GM18499 (cell line): ENCODE measurements around the gene PRDM15.

Experiments used
- ATAC-seq: cut with Tn5 transposase; IDR thresholded peaks from one replicate; pipeline ENCODE4 v1.9.1; 2021; ENCODE audit warnings: moderate number of reproducible peaks; ENCODE audit not compliant: insufficient read depth, unreplicated experiment

The PRDM15 gene

GRCh38 chr21:41865002-41865777 is 14.0 kb downstream of the PRDM15 start:
- ATAC-seq: peak; percentile 52

- ATAC-seq: no peak
Measured at GRCh38 chr21:41864311-41865001, 14.7 kb downstream of the PRDM15 start.

DNA sequence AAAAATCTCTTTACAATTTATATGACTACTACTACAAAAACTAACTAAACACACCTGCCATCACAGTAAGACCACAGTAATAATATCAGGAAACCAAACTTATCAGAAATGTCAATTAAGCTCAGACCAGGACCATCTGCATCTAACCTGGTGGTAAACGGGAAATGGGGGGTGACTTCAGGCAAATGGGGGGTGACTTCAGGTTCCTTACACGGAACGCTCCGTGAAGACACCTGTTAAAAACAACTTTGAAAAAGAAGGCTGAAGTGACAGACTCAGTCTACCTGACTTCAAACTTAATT is 15.8 kb downstream of the PRDM15 start:
- no peak for ATAC-seq

DNA sequence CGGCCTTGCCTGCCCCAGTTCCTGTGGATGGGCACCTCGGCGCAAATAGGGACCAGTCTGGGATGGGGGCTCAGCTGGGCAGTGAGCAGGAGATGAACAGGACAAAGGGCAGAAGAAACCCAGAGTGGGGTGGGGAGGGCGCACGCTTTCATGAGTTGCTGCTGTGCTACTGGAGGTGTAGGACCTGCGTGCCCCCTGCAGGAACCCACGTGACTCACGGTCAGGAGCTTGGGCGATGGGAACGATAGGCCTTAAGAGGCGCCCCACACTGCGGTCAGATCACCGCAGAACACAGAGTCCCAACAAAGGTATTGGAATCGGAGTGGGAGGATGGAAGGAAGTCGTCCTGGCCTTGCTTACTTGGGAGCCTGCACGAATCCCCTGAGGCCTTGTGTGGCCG is 17.2 kb downstream of the PRDM15 start:
- ATAC-seq: no peak

GRCh38 chr21:41861255-41861654 is 17.9 kb downstream of the PRDM15 start:
- no peak for ATAC-seq

GRCh38 chr21:41859297-41859980 is 19.7 kb downstream of the PRDM15 start:
- no peak for ATAC-seq

GRCh38 chr21:41858466-41859296 is 20.5 kb downstream of the PRDM15 start:
- no peak for ATAC-seq

GRCh38 chr21:41857771-41858300 is 21.3 kb downstream of the PRDM15 start:
- ATAC-seq: no peak

DNA sequence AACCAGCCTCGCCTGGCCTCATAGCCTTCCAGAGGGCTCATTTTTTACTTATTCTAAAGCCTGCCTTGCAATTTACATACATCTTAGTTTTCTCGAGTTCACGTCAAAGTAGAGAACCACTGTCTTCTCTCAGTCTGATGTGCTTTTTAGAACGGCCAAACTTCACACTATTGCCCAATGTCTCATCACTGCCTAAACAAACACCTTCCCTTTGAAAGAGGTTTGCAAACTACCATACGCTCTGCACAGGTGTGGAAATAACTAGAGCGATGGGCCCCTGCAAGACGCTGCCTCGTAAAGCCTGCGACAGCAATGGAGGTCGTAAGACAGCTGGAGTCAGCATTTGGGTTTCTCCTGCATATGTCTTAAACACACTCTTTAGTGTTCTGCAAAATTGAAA is 22.6 kb downstream of the PRDM15 start:
- no peak for ATAC-seq

DNA sequence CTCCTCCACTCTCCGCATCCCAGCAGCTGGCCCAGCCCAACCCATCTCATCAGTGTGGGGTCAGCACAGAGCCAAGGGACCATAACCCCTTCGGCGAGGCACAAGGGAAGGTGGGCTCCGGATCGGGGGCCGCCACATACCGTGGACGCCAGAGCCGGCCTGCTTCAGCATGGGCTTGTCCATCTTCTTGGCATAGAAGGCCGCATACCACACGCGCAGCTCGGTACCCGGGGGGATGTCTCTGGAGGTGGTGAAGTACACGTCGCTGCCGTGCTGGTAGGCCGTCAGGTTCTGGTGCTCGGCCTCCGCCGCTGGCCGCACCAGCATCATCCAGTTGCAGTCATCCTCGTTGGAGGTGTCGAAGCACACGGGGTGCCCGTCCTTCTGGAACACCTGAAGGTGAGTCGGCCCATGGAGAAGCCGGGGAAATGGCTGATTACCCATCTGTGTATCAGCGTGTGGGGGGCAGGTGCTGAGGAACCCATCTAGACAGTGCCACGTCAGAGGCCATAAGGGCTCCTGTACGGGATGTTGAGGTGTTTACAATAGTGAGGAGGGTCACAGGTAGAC is 24.6 kb downstream of the PRDM15 start:
- no peak for ATAC-seq

GRCh38 chr21:41852929-41853320 is 26.2 kb downstream of the PRDM15 start:
- ATAC-seq: no peak

DNA sequence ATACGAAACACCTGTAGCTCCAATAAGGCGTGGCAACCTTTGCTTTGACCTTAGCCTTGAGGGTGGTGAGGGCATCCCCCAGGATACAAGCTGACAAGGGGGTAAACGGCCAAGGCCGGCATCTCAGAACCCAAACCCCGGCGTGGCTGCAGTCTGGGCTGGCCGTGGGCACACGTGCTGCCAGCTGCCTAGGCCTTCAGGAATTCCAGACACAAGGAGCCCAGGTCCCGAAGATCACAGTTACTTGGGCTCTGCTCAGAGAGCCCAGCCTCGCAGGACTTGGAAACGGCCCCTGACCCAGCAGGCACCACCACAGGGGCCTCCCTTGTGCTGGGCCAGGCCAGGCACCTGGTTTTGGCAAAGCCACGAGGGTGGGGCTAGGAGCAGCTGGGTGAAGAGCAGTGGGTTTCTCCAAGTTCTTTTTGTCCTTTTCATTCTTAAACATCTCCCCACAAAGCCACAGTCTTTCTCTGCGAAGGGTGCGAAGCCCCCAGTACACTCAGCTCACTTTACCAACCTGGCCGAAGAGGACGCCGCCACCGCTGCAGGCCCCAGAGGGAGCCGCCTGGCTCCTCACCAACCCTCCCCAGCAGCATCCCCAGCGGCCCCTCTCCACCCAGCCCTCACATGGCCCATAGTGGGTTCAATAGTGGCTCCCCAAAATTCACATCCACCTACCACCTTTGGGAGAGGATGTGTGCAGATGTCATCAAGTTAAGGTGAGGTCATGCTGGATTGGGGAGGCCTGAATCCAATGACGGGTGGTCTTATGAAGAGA is 26.8 kb downstream of the PRDM15 start:
- no peak for ATAC-seq

GRCh38 chr21:41851090-41851790 is 27.9 kb downstream of the PRDM15 start:
- ATAC-seq: no peak

GRCh38 chr21:41850085-41850484 is 29.1 kb downstream of the PRDM15 start:
- no peak for ATAC-seq

GRCh38 chr21:41848958-41849580 is 30.1 kb downstream of the PRDM15 start:
- ATAC-seq: no peak

- no peak for ATAC-seq
Measured at GRCh38 chr21:41848533-41848932, 30.6 kb downstream of the PRDM15 start.

- ATAC-seq: no peak
Measured at GRCh38 chr21:41847066-41847804, 31.9 kb downstream of the PRDM15 start.

DNA sequence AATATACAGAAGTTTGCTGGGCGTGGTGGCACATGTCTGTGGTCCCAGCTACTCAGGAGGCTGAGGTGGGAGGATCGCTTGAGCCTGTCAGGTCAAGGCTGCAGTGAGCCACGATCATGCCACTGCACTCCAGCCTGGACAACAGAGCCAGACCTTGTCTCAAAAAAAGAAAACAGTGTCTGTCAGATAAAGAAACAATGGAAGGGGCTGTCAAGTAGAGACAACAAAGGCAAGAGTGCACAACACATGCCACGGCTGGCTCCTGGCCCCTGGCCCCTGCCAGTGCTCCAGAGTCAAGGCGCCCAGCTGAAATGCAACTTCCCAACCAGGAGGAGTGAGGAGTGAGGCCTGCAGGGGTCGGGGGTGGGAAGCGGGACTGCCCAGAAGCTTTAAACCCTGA is 32.6 kb downstream of the PRDM15 start:
- ATAC-seq: no peak
